HG02973 (cell line): ENCODE measurements around the gene TLR9.
A peak's percentile ranks its signal among the peaks of the same experiment; 100 is the strongest.

Source experiments
- ATAC-seq: cut with Tn5 transposase; IDR thresholded peaks from one replicate; pipeline ENCODE4 v1.9.1; 2021; ENCODE audit warnings: moderate library complexity; ENCODE audit not compliant: unreplicated experiment

Gene TLR9

DNA sequence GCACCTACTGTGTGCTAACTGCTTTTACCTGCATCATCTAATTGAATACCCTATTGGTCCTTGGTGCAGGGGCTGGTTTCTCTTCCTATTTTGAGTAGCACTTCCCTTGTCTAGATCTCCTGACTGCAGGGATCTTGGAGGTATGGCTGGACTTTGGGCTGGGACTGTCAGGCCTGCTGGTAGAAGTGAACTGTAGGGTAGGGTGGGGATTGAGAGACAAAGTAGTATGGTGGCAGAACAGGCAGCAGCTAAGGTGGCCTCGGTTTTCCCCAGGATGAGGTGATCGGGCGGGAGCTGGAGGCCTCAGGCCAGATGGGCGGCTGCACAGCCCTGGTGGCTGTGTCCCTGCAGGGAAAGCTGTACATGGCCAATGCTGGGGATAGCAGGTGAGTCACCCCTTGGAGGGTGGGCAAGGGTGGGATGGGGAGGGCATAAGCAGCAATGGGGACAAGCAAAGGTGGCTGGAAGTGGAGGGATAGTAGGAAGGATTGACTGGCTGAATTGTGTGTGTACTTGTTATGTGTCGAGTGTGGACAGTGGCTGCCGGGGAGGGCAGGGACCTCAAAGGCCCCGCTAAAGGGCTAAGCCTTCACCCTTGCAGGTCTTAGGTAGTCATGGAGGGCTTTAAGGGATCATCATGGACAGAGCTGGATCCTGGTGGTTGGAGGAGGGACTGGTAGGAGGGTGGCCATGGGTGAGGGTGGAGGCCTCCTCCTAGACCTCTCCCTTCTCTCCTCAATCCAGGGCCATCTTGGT is 22.1 kb upstream of the TLR9 start:
- no peak for ATAC-seq

DNA sequence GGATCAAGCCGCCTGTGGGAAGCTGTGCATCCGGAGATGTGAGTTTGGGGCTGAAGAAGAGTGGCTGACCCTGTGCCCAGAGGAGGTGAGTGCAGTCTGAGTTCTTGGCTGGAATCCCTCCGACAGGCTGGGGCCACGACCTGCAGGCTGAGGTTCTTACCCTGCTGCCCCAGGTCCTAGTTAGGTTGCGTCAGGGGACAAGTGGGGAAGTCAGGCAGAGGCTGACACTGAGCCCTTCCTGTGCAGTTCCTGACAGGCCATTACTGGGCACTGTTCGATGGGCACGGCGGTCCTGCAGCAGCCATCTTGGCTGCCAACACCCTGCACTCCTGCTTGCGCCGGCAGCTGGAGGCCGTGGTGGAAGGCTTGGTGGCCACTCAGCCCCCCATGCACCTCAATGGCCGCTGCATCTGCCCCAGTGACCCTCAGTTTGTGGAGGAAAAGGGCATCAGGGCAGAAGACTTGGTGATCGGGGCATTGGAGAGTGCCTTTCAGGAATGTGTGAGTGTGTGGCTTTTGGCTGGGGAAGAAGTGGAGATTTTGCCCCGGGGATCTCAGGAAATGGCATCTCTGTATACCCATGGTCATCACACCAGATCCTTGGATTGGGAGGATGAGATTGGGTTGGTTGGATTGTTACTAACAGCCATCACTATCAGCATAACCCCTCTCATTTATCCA is 21.4 kb upstream of the TLR9 start:
- no peak for ATAC-seq

DNA sequence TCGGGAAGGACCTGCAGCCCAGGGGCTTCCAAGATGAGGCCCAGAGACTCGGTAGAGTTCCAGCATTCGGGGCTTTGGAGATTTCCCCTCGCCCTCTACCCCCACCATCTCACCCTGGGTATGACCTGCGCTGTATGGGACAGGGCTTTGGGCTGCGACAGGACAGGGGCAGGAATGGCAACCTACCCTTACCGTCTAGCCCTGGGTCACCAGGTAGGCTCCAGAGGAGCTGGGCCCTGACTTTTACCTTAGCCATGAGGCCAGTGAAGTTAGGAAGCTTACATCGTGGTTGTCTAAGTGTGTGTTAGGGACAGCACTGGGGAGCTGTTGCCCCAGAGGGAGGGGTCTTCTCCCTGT is 20.8 kb upstream of the TLR9 start:
- ATAC-seq, result no peak

GRCh38 chr3:52245322-52246263 is 20.1 kb upstream of the TLR9 start, which contains the start of gene PPM1M:
Gene PPM1M (plus strand): TSS chr3:52245759. CDS start chr3:52245825, 66 bp downstream.
- no peak for ATAC-seq

GRCh38 chr3:52243791-52244628 is 18.6 kb upstream of the TLR9 start:
- no peak for ATAC-seq

- ATAC-seq, result no peak
Observed at GRCh38 chr3:52242039-52242438, 16.6 kb upstream of the TLR9 start.

- ATAC-seq, result no peak
Observed at GRCh38 chr3:52240886-52241370, 15.5 kb upstream of the TLR9 start.

DNA sequence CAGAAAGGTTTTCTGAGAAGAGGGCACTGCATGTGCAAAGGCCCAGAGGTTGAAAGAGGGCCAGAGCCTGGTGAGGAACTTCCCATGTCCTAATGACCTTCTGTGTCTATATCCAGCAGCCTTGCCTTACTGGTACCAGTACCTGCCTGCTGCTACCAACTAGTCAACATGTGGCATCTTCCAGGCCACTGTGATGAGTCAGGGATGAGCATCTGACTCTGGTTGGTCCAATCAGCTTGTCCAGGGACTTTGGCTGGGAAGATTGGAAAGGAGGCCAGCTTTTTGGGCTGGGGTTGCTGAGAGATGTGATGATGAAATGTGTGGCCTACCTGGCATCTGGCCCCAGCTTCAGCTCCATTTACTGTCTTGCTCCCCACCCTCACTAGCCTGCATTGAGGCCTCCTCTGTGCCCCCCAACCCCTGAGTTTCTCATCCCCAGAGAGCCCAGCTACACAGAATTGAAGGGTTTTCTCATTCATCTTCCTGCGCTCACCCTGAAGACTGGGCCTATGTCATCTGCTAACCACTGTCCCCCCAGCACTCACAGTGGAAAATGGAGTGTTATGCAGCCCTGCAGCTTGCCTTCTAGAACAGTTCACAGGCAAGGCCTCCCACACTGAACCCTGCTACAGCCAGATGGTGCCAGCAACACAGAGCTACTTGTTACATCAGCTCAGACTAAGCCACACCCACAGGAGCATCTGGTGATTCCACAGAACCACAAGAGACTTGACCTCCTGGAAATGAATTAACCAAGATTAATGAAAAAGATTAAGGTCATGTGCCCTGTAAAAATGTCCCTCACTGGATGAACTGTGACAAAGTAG is 14.8 kb upstream of the TLR9 start:
- no peak for ATAC-seq

GRCh38 chr3:52238761-52239701 is 13.6 kb upstream of the TLR9 start, which contains the start of gene TWF2:
Gene TWF2 (minus strand): TSS chr3:52239158. CDS start chr3:52239016, 142 bp downstream.
- peak; percentile 56 for ATAC-seq

GRCh38 chr3:52238193-52238760 is 12.8 kb upstream of the TLR9 start:
- no peak for ATAC-seq

GRCh38 chr3:52237657-52238172 is 12.3 kb upstream of the TLR9 start:
- no peak for ATAC-seq

GRCh38 chr3:52237006-52237656 is 11.7 kb upstream of the TLR9 start:
- ATAC-seq, result no peak

DNA sequence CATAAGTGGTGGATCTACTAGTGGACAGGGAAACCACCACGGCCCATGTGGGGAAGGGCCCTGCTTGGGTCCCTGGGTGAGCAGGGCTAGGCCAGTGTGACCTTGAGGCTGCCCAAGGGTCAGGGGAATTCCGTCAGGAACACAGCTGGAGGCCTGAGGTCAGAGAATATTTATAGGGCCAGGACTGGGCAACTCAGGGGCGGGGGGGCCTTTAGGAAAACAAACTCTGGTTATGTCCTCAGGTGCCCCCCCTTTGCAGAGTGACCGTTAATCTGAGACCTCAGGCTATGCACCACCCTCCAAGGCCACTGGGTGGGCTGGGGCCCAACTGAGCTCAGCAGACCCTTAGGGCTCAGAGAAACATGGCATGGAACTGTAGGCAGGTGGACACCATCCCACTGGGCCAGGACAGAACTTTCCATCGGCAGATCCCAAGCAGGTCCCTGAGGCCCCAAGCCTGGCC is 11.0 kb upstream of the TLR9 start:
- no peak for ATAC-seq

DNA sequence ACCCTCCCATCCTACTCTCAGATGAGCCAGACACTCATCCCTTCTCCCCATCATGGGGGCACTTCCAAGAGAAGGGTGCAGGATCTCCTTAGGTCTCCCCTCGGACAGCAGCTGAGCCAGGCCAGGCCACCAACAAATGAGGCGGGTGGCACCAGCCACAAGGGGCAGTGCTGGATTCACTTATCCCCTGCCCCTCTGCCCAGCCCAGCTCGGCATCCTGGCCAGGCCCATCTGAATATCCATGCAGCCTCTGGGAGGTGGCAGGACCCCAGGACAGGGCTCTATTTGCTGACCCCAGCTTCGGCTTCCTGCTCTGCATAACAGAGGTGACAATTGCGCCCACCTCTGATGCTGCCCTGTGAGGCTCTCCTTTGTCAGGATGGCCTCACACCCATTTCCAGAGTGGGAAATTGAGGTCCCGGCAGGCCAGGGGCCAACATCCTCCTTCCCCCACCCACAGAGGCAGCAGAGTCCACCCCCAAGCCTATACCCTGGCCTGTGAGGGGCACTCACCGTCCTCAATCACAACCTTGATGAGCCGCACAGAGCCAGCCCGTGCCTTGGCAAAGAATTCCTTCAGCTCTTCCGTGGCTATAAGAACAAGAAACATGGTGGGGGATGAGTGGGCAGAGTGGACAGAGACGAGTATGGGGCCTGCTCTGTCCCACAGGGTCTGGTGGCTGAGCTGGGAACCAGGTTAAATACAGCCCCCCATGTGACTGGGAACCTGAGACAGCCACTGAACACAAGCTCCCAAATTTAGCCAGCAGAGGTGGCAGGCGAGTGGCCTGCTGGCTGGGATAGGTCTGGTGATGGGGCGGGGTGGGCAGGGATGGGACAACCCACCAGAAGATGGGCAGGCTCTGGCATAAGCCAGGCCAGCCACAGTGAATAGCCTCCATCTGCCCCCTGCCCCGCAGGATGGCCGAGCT is 9.3 kb upstream of the TLR9 start:
- ATAC-seq, result no peak

DNA sequence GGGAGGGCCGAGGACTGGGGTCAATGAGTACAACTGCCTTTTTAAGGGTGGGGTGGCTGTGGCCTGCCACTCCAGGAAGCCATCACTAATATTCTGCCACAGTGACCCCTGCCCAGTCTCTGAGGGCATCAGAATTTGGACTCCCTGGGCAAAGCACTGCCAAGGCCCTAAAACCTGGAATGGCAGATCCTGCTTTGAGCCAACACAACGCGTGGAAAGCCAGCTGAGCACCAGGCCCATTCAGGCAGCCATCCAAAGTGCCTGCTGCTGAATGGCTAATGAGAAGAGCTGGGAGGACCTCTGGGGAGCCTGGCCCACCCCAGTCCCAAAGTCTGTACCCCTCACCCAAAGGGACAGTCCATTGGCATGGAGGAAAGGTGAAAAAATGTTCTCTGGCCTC is 8.5 kb upstream of the TLR9 start:
- no peak for ATAC-seq

- ATAC-seq, result no peak
Observed at GRCh38 chr3:52233108-52233591, 7.7 kb upstream of the TLR9 start.
